ENCODE measurements around the gene TRIM73.
"Not testable (repeated sequence)": the region's sequence is repeated elsewhere in the genome, so short reads cannot be mapped to it uniquely, and the experiment has no call there.

Gene TRIM73

DNA sequence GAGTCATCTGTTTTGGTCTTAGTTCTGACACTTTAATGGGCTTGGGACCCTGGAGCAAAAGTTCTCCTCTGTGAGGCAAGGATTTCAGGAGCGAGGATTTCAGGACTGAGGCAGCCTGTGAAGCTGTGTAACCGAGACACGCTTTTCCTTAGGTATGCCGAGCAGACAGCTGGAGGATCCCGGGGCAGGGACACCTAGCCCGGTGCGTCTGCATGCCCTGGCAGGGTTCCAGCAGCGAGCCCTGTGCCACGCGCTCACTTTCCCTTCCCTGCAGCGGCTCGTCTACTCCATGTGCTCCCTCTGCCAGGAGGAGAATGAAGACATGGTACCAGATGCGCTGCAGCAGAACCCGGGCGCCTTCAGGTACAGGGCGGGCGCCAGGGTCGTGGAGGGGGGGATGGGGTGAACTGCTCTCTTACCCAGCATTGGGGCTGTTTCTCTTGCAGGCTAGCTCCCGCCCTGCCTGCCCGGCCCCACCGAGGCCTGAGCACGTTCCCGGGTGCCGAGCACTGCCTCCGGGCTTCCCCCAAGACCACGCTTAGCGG is 20.5 kb downstream of the TRIM73 start:
- not testable (repeated sequence) for DNase-seq

DNA sequence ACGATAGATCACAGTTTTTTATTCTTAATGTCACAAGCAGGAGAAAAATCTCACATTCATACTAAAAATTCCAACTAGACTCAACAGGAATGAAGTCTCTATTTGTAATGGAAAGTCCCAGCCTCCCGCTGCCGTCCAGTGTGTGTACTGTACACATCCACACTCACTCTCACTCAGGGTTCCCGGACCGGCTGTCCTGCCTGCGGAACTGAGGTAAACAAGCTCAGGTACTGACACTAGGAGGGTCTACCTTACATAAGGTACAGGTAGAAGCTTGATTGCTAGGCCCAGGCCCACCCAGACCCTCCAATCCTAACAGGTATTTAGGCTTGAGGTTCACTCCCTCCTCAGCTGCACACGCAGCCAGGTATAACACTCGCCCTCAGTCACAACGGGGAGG is 21.4 kb downstream of the TRIM73 start:
- DNase-seq: not testable (repeated sequence)

DNA sequence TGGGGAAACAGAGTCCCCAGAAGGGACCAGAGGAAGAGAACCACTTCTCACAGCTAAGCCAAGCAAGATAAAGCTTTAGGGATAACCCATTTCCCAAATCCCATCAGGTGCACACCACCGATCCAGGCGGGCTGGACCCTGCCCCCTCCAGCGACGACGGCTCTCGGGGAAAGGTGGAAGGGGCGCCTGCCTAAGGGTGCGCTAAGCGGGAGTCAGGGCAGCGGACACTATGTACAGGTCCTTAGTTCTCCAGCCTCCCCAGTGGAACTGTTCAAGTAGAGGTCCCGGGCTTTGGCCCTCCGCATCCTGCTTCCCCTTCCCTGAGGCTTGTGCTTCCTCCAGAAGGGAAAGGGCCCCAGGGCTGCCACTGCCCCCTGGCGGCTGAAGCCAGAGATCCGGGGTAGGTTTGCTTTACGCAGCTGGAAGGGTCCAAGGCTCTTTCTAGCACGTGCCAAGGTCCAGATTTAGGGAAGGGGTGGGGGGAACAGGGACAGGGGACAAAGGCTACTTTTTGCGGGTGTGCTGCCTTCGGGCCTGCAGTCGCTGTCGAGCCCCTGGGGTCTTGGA is 22.9 kb downstream of the TRIM73 start:
- not testable (repeated sequence) for DNase-seq

DNA sequence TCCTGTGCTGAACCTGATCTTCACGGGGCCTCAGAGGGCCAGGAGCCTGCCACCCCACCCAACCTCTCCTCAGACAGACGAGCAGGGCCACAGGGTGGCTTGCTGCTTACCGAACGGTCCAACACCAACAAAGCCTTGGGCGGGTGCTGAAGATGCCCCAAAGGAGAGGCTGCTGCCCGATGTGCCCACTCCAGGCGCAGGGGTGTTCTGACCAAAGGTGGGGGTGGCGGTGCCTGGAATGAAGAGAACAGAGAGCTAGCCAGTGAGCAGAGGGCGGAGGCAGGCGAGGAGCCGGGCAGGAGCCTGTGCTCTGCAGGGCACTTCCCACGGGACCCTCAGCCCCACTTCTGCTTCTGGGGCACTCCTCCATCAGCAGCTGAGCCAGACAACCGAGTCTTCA is 23.8 kb downstream of the TRIM73 start:
- not testable (repeated sequence) for DNase-seq

DNA sequence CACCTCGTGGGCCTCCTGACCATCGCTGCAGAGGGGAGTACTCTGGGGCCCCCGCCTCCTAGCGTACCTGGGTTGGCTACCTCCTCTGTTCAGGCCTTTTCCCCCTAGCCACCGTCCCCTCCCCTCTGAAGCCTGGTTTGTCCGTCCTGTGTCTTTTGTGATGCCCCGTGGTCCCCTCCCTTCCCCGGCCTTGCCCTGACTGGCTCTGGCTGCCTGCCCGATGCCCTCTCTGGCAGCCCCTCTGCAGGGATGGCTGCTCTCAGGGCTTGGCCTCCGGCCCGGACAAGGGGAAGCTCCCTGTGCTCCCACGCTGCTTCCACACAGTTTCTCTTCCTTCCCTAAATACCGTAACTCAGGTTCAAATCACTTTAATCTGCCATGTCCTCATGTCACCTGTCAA is 24.3 kb downstream of the TRIM73 start:
- not testable (repeated sequence) for DNase-seq

DNA sequence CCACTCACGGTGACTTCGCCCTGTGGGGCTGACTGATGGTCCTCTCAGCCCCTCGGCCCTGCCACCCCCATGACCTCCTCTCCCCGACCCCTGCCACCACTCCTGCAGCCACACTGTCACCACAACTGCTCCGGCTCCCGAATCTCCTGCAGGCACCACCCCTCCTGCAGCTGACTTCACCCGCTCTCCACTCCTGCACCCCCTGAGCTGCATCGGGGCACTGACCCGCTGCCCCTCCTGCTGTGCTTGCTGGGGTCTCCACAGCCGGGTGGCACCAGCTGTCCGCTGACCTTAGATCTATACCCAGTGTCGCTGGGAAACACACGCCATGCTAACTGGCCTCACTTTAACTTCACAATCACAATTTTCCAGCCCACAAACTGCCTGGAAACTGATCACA is 24.7 kb downstream of the TRIM73 start:
- not testable (repeated sequence) for DNase-seq

GRCh38 chr7:75421798-75422710 is 26.6 kb downstream of the TRIM73 start:
- DNase-seq: not testable (repeated sequence)

DNA sequence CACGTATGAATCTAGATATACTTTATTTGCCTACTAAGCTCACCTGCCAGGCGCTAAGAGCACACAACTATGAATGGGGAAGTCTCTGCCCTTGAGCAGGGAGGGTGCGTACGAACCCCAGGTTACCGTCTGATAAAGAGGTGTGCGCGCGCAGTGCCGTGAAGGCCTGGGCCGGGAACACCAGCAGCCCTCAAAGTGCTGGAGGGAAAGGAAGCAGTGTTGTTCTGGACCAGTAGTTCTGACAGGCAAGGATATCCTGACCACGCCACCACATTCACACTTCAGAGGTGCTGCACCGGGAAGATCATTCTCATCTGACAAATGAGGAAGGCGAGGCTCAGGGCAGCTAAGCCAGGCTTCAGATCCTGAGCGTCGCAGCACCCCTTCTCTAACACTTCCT is 28.1 kb downstream of the TRIM73 start:
- not testable (repeated sequence) for DNase-seq

DNA sequence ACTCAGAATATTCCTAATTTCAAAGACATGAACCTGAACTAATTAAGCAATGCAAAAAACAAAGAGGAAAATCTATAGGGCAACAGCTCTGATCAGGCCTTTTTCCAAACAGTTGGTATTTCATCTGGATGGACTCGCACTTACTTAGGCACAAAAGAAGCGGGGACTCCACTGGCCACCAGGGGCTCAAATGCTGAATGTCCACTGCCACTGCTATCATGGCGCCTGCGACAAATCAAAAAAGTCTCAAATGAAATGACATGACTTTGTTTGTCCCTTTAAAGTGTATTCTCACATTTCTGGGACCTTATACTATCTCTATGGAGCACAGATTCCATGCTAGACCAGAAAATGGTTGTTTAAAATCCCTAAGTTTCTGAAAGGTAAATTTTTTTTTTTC is 43.6 kb downstream of the TRIM73 start:
- DNase-seq: not testable (repeated sequence)

- not testable (repeated sequence) for DNase-seq
Measured at GRCh38 chr7:75442101-75442464, 46.7 kb downstream of the TRIM73 start.

GRCh38 chr7:75442465-75443111 is 47.2 kb downstream of the TRIM73 start:
- not testable (repeated sequence) for DNase-seq

DNA sequence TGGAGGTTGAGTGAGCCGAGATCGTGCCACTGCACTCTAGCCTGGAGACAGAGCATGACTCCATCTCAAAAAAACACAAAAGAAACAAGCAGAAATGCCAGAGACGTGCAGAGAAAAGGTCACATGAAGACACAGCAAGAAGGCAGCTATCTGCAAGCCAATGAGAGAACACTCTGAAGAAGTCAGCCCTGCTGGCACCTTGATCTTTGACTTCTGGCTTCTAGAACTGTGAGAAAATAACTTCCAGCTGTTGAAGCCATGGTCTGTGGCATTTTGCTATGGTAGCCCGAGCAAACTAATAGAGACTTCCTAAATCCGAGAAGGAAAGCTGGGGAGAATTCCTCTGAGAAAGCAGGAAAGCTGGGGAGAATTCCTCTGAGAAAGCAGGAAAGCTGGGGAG is 54.5 kb downstream of the TRIM73 start:
- DNase-seq: not testable (repeated sequence)

GRCh38 chr7:75452494-75452955 is 57.1 kb downstream of the TRIM73 start:
- not testable (repeated sequence) for DNase-seq

All from NCI-H524 (cell line).